WTC11 (cell line): ENCODE measurements around the gene ADGRL2. TPM values are rescaled to one million over a fixed set of nuclear protein-coding genes. Genes with fewer than 3 reads are reported as not detected.

Experiments
- ATAC-seq: fragments of 200-7000 bp; cut with Tn5 transposase; 2 replicates; pipeline ENCODE4 v1.10.0; 2021; ENCODE audit warnings: mild to moderate bottlenecking, moderate library complexity
- CTCF ChIA-PET: fragments of 300-600 bp; sonication (Branson Sonifier 250); formaldehyde crosslinking; loops from one replicate; lab custom pipeline; 2021; ENCODE audit warnings: antibody characterized with exemption; lab: Charles Lee
- POLR2A ChIA-PET: fragments of 350-600 bp; sonication (Branson Sonifier 250); formaldehyde crosslinking; loops from one replicate; lab custom pipeline; 2021; ENCODE audit warnings: antibody characterized with exemption; lab: Charles Lee
- DNase-seq: peaks from one replicate; pipeline ENCODE4 v3.0.0; 2021; ENCODE audit warnings: low spot score
- H3K27ac Mint-ChIP-seq: 2 replicates; pipeline ENCODE4 v1.8.0; 2021; ENCODE audit warnings: mixed read lengths
- H3K27me3 Mint-ChIP-seq: 2 replicates; pipeline ENCODE4 v1.8.0; 2021; ENCODE audit warnings: low read depth, mild to moderate bottlenecking, moderate library complexity, mixed read lengths
- H3K36me3 Mint-ChIP-seq: 2 replicates; pipeline ENCODE4 v1.8.0; 2021; ENCODE audit warnings: mixed read lengths
- H3K4me1 Mint-ChIP-seq: 2 replicates; pipeline ENCODE4 v1.8.0; 2022; ENCODE audit warnings: mixed read lengths
- H3K4me3 Mint-ChIP-seq: 2 replicates; pipeline ENCODE4 v1.8.0; 2021; ENCODE audit warnings: mild to moderate bottlenecking, moderate library complexity, mixed read lengths
- H3K9me3 Mint-ChIP-seq: 2 replicates; pipeline ENCODE4 v1.8.0; 2021; ENCODE audit warnings: mixed read lengths
- ATF1 ChIP-seq: sonication (generic); formaldehyde crosslinking; IDR thresholded peaks from 2 replicates; pipeline ENCODE4 v1.8.1; 2023; ENCODE audit warnings: mild to moderate bottlenecking, moderate library complexity, missing genetic modification reagents
- EMX1 ChIP-seq: fragments of 250-450 bp; sonication (Bioruptor Pico); IDR thresholded peaks from 2 replicates; pipeline ENCODE4 v1.8.0; 2021; ENCODE audit warnings: mild to moderate bottlenecking
- ESRRA ChIP-seq: sonication (generic); formaldehyde crosslinking; IDR thresholded peaks from 2 replicates; pipeline ENCODE4 v1.8.1; 2022; ENCODE audit warnings: mild to moderate bottlenecking, missing genetic modification reagents, borderline replicate concordance
- ETV6 ChIP-seq: sonication (generic); formaldehyde crosslinking; IDR thresholded peaks from 2 replicates; pipeline ENCODE4 v1.8.1; 2022; ENCODE audit warnings: mild to moderate bottlenecking, missing genetic modification reagents
- GABPB1 ChIP-seq: sonication (generic); formaldehyde crosslinking; IDR thresholded peaks from 2 replicates; pipeline ENCODE4 v1.8.1; 2023; ENCODE audit warnings: mild to moderate bottlenecking, missing genetic modification reagents
- GRHL2 ChIP-seq: fragments of 250-450 bp; sonication (Bioruptor Pico); IDR thresholded peaks from 2 replicates; pipeline ENCODE4 v1.8.0; 2022; ENCODE audit warnings: mild to moderate bottlenecking, moderate library complexity; ENCODE audit not compliant: insufficient replicate concordance, severe bottlenecking
- HMGA2 ChIP-seq: fragments of 250-450 bp; sonication (Bioruptor Pico); IDR thresholded peaks from 2 replicates; pipeline ENCODE4 v1.4.0; 2021; ENCODE audit warnings: mild to moderate bottlenecking, moderate library complexity
- NFYB ChIP-seq: sonication (generic); formaldehyde crosslinking; conservative IDR thresholded peaks from 2 replicates; pipeline ENCODE4 v1.8.0; 2022; ENCODE audit warnings: low read depth, missing genetic modification reagents
- NR1H2 ChIP-seq: sonication (generic); formaldehyde crosslinking; IDR thresholded peaks from 2 replicates; pipeline ENCODE4 v1.9.0; 2021; ENCODE audit warnings: mild to moderate bottlenecking, moderate library complexity, missing genetic modification reagents
- NR3C1 ChIP-seq: sonication (generic); formaldehyde crosslinking; conservative IDR thresholded peaks from 2 replicates; pipeline ENCODE4 v1.8.1; 2023; ENCODE audit warnings: low read depth, mild to moderate bottlenecking, missing genetic modification reagents
- PRRX2 ChIP-seq: fragments of 250-450 bp; sonication (Bioruptor Pico); IDR thresholded peaks from 2 replicates; pipeline ENCODE4 v1.8.0; 2021; ENCODE audit warnings: mild to moderate bottlenecking
- RELA ChIP-seq: sonication (generic); formaldehyde crosslinking; IDR thresholded peaks from 2 replicates; pipeline ENCODE4 v1.8.1; 2022; ENCODE audit warnings: missing genetic modification reagents, mild to moderate bottlenecking, borderline replicate concordance
- RORB ChIP-seq: fragments of 250-450 bp; sonication (Bioruptor Pico); IDR thresholded peaks from 2 replicates; pipeline ENCODE4 v1.9.0; 2021; ENCODE audit warnings: mild to moderate bottlenecking
- SMAD3 ChIP-seq: sonication (generic); formaldehyde crosslinking; IDR thresholded peaks from 2 replicates; pipeline ENCODE4 v1.8.0; 2022; ENCODE audit warnings: missing genetic modification reagents, mild to moderate bottlenecking, borderline replicate concordance
- SOX15 ChIP-seq: fragments of 250-450 bp; sonication (Bioruptor Pico); IDR thresholded peaks from 2 replicates; pipeline ENCODE4 v1.9.0; 2021; ENCODE audit warnings: mild to moderate bottlenecking
- STAT6 ChIP-seq: sonication (generic); formaldehyde crosslinking; conservative IDR thresholded peaks from 2 replicates; pipeline ENCODE4 v1.8.1; 2023; ENCODE audit warnings: mild to moderate bottlenecking, low read depth, missing genetic modification reagents, moderate library complexity
- TEAD4 ChIP-seq: sonication (generic); formaldehyde crosslinking; IDR thresholded peaks from 2 replicates; pipeline ENCODE4 v1.8.0; 2022; ENCODE audit warnings: mild to moderate bottlenecking, missing genetic modification reagents
- ZBTB21 ChIP-seq: sonication (generic); formaldehyde crosslinking; IDR thresholded peaks from 2 replicates; pipeline ENCODE4 v1.8.1; 2023; ENCODE audit warnings: mild to moderate bottlenecking, missing genetic modification reagents, borderline replicate concordance
- ZNF416 ChIP-seq: fragments of 250-450 bp; sonication (Bioruptor Pico); IDR thresholded peaks from 2 replicates; pipeline ENCODE4 v1.9.0; 2021; ENCODE audit warnings: mild to moderate bottlenecking, inconsistent platforms
- total RNA-seq: library from RNA; stranded (reverse); gene quantifications from 3 replicates; pipeline ENCODE4 v1.2.3, GENCODE V29; 2021
- TF ChIP-seq, protein P1 (sequence below): sonication (generic); formaldehyde crosslinking; IDR thresholded peaks from 2 replicates; pipeline ENCODE4 v1.8.0; 2023; ENCODE audit warnings: missing genetic modification reagents
- TF ChIP-seq, protein P2 (sequence below): sonication (generic); formaldehyde crosslinking; IDR thresholded peaks from 2 replicates; pipeline ENCODE4 v1.8.1; 2022; ENCODE audit warnings: missing genetic modification reagents, borderline replicate concordance
- TF ChIP-seq, protein P3 (sequence below): sonication (generic); formaldehyde crosslinking; IDR thresholded peaks from 2 replicates; pipeline ENCODE4 v1.8.1; 2022; ENCODE audit warnings: low read depth, mild to moderate bottlenecking, moderate library complexity, missing genetic modification reagents, borderline replicate concordance
- TF ChIP-seq, protein P4 (sequence below): fragments of 250-450 bp; sonication (Bioruptor Pico); conservative IDR thresholded peaks from 2 replicates; pipeline ENCODE4 v1.9.0; 2021; ENCODE audit warnings: mild to moderate bottlenecking
- TF ChIP-seq, protein P5 (sequence below): sonication (generic); formaldehyde crosslinking; IDR thresholded peaks from 2 replicates; pipeline ENCODE4 v1.8.0; 2022; ENCODE audit warnings: mild to moderate bottlenecking, missing genetic modification reagents
- TF ChIP-seq, protein P6 (sequence below): sonication (generic); formaldehyde crosslinking; IDR thresholded peaks from 2 replicates; pipeline ENCODE4 v1.8.1; 2023; ENCODE audit warnings: mild to moderate bottlenecking, missing genetic modification reagents, moderate library complexity

ADGRL2 gene
- total RNA-seq, 1 experiment from 2014 or later, result 71.6 TPM

DNA sequence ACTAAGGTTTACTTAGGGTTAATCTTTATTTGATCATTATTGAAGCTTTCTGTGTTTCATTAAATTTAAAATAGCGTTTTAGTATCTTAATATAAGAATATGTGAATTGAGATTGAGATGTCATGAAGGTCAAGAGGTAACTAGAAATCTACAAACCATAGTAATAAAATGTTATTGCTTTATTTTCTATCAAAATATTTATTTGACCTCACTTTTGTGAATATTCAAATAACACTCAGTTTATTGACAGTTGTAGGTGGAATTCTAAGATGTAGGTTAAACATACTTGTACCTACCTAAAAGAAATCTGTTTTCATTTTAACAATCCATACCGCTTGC lies 5.7 kb downstream of the ADGRL2 start:
- Mint-ChIP-seq H3K27me3 (no peaks in the 10 kb centered on the region), H3K36me3 (no peaks in the 10 kb centered on the region)
- CTCF ChIA-PET, result no interaction called here
- TF ChIP-seq GRHL2 (no peak), STAT6 (CRISPR knock-in tag) (no peak), NR3C1 (CRISPR knock-in tag) (no peak), SOX15 (CRISPR knock-in tag) (no peak), GABPB1 (no peak), HMGA2 (CRISPR knock-in tag) (no peak), ESRRA (CRISPR knock-in tag) (no peak), ETV6 (CRISPR knock-in tag) (no peak), SMAD3 (no peak), NR1H2 (CRISPR knock-in tag) (no peak)
- TF ChIP-seq, protein P1, sequence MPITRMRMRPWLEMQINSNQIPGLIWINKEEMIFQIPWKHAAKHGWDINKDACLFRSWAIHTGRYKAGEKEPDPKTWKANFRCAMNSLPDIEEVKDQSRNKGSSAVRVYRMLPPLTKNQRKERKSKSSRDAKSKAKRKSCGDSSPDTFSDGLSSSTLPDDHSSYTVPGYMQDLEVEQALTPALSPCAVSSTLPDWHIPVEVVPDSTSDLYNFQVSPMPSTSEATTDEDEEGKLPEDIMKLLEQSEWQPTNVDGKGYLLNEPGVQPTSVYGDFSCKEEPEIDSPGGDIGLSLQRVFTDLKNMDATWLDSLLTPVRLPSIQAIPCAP (CRISPR knock-in tag), result no peak
- TF ChIP-seq, all 79 proteins: peak for 0
- Mint-ChIP-seq H3K4me1 (peaks cover 66% of the 10 kb centered on the region), H3K27ac (no peak overlapping the region), H3K4me3 (peak overlapping the region; percentile 53), H3K9me3 (no peaks in the 10 kb centered on the region)
- DNase-seq (no peak), ATAC-seq (no peak)
- POLR2A ChIA-PET, result no interaction called here

DNA sequence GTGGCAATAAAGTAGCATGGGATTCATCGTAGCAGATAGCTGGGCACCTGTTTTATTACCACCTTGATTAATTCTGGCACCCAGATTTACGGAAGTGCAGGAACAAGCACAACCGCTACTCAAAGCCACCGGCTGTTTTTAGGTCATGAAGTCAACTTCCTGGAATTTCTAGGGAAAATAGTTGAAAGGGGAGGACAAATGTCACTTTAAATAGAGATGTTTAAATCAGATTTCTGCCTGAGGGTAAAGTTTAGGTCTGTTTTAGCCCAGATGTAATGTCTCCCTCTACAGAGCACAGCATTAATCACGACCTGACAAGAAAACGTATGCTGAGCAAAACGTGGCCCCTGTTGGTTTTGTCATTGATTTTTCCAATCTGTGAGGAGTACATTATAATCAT lies 8.0 kb downstream of the ADGRL2 start:
- CTCF ChIA-PET, result interaction anchor here (1.1 kb wide), 1 partner anchor 28 kb away, joined by 3 read pairs; no protein-coding TSS in a partner anchor
- H3K9me3 Mint-ChIP-seq, result no peaks in the 10 kb centered on the region
- H3K27me3 Mint-ChIP-seq, result no peaks in the 10 kb centered on the region
- H3K27ac Mint-ChIP-seq, result no peak overlapping the region
- POLR2A ChIA-PET, result no interaction called here
- no peaks in the 10 kb centered on the region for H3K36me3 Mint-ChIP-seq
- peak; percentile 69 for ATAC-seq
- no peak for DNase-seq
- H3K4me1 Mint-ChIP-seq, result peaks cover 79% of the 10 kb centered on the region
- H3K4me3 Mint-ChIP-seq, result peak overlapping the region; percentile 29
- TF ChIP-seq, protein P2, sequence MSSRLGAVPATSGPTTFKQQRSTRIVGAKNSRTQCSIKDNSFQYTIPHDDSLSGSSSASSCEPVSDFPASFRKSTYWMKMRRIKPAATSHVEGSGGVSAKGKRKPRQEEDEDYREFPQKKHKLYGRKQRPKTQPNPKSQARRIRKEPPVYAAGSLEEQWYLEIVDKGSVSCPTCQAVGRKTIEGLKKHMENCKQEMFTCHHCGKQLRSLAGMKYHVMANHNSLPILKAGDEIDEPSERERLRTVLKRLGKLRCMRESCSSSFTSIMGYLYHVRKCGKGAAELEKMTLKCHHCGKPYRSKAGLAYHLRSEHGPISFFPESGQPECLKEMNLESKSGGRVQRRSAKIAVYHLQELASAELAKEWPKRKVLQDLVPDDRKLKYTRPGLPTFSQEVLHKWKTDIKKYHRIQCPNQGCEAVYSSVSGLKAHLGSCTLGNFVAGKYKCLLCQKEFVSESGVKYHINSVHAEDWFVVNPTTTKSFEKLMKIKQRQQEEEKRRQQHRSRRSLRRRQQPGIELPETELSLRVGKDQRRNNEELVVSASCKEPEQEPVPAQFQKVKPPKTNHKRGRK (CRISPR knock-in tag), result no peak
- no peak for TF ChIP-seq PRRX2 (CRISPR knock-in tag)
- no peak for TF ChIP-seq RELA (CRISPR knock-in tag)
- no peak for TF ChIP-seq ESRRA (CRISPR knock-in tag)
- no peak for TF ChIP-seq ZBTB21 (CRISPR knock-in tag)
- TF ChIP-seq, protein P3, sequence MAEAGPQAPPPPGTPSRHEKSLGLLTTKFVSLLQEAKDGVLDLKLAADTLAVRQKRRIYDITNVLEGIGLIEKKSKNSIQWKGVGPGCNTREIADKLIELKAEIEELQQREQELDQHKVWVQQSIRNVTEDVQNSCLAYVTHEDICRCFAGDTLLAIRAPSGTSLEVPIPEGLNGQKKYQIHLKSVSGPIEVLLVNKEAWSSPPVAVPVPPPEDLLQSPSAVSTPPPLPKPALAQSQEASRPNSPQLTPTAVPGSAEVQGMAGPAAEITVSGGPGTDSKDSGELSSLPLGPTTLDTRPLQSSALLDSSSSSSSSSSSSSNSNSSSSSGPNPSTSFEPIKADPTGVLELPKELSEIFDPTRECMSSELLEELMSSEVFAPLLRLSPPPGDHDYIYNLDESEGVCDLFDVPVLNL (CRISPR knock-in tag), result no peak

GRCh38 chr1:81809808-81810207 lies 9.1 kb downstream of the ADGRL2 start:
- CTCF ChIA-PET, result interaction anchor here (1.0 kb wide), 1 partner anchor 11 kb away, joined by 3 read pairs; no protein-coding TSS in a partner anchor
- H3K27ac Mint-ChIP-seq, result no peak overlapping the region
- no peaks in the 10 kb centered on the region for H3K27me3 Mint-ChIP-seq
- H3K36me3 Mint-ChIP-seq, result no peaks in the 10 kb centered on the region
- ATAC-seq (no peak), DNase-seq (no peak)
- H3K9me3 Mint-ChIP-seq, result no peaks in the 10 kb centered on the region
- peaks cover 72% of the 10 kb centered on the region for H3K4me1 Mint-ChIP-seq
- POLR2A ChIA-PET, result no interaction called here
- H3K4me3 Mint-ChIP-seq, result no peak overlapping the region
- no peak for TF ChIP-seq ATF1 (CRISPR knock-in tag)
- no peak for TF ChIP-seq NFYB (CRISPR knock-in tag)
- no peak for TF ChIP-seq ZBTB21 (CRISPR knock-in tag)
- TF ChIP-seq TEAD4, result no peak
- TF ChIP-seq, protein P4, sequence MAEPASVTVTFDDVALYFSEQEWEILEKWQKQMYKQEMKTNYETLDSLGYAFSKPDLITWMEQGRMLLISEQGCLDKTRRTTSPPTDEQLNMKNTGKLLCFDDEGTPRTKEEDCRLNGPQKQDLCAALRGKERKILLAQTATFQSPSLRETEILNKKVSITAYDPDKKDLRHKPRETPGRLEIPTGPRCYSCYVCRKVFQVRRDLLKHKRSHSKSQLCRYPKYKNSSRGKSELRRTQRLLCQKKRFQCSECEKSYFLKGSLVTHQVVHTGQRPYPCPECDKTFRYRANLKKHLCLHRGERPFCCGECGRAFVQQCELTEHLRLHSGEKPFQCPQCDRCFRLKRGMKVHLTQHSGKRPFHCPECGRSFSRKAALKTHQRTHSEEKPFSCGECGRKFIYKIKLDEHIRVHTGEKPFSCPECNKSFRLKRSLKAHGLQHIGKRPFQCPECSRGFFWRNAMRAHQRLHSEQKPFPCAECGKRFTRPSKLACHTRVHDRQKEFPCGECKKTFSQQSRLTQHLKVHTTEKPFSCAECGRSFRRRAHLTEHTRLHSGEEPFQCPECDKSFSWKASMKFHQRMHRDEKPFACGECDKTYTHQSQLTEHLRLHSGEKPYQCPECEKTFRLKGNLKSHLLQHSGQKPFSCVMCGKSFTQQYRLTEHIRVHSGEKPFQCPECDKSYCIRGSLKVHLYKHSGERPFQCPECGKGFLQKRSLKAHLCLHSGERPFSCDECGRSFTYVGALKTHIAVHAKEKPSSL (CRISPR knock-in tag), result no peak
- TF ChIP-seq, protein P5, sequence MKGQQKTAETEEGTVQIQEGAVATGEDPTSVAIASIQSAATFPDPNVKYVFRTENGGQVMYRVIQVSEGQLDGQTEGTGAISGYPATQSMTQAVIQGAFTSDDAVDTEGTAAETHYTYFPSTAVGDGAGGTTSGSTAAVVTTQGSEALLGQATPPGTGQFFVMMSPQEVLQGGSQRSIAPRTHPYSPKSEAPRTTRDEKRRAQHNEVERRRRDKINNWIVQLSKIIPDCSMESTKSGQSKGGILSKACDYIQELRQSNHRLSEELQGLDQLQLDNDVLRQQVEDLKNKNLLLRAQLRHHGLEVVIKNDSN (CRISPR knock-in tag), result no peak
- no peak for TF ChIP-seq RORB (CRISPR knock-in tag)
- no peak for TF ChIP-seq EMX1
- no peak for TF ChIP-seq ZNF416 (CRISPR knock-in tag)
- TF ChIP-seq, protein P6, sequence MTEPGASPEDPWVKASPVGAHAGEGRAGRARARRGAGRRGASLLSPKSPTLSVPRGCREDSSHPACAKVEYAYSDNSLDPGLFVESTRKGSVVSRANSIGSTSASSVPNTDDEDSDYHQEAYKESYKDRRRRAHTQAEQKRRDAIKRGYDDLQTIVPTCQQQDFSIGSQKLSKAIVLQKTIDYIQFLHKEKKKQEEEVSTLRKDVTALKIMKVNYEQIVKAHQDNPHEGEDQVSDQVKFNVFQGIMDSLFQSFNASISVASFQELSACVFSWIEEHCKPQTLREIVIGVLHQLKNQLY (CRISPR knock-in tag), result no peak
